ENCODE data around the gene MACROD1. TPM values are rescaled to one million over a fixed set of nuclear protein-coding genes. Genes with fewer than 3 reads are reported as not detected.
A peak's percentile ranks its signal among the peaks of the same experiment; 100 is the strongest.

Gene MACROD1
- total and polyA plus RNA-seq, 4 experiments from 2014 or later = 5.0 to 8.7 (median 7.3) TPM

DNA sequence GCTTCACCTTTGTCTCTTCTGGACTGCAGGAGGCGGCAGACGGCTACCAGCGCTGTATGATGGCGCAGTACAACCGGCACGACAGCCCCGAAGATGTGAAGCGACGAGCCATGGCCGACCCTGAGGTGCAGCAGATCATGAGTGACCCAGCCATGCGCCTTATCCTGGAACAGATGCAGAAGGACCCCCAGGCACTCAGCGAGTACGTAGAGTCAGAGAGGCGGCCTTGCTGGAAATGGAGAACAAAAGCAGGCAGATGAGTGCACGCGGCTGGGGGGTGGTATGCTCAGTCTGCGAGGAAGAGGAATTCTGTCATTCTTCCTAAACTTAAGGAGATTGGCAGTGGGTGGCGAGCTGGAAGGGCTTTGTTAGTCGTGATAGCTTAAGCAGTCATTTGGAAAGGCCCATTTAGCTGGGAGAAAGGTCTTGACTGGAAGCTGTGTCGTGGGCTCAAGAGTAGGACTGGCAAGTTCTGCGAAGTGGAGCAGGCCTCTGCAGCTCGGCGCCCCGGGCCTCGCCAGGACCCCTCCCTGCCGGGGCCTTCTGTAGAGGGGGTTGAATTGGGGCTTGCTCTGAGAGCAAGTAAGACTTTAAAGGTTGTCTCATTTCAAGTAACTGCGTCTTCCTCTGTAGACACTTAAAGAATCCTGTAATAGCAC is 37.6 kb upstream of the MACROD1 start:
- H3K36me3 Mint-ChIP-seq = peaks cover 27 to 62% of the 10 kb centered on the region in 2 donors
- no peaks in the 10 kb centered on the region for H3K27me3 Mint-ChIP-seq
- Histone ChIP-seq H3K27me3 (ENCODE audit: insufficient read depth, low read length) (no peaks in the 10 kb centered on the region), H3K4me3 (ENCODE audit: low read length in 2 of 2) (no peak overlapping the region), H3K9me3 (ENCODE audit: control insufficient read depth in 1 of 2, low read length in 2 of 2) (no peaks in the 10 kb centered on the region), H3K4me1 (ENCODE audit: insufficient read depth, low read length) (peaks cover 34% of the 10 kb centered on the region), H3K27ac (ENCODE audit: low read depth, low read length) (no peak overlapping the region), H3K36me3 (ENCODE audit: insufficient read depth, low read length) (peaks cover 40% of the 10 kb centered on the region)
- no peak overlapping the region for H3K4me3 Mint-ChIP-seq
- intact Hi-C loops (cut with micrococcal nuclease) = loop anchor here (1.0 kb wide), 6 partner anchors 18 to 128 kb away; partner anchors contain the start of genes NUDT22, PLCB3 and TRPT1
- CTCF ChIA-PET (ENCODE audit: partially characterized antibody) = interaction anchor here (1.0 to 9.7 kb wide), 16 partner anchors 9 to 157 kb away, joined by 3 to 367 read pairs (median 26); partner anchors contain the start of genes BAD, CATSPERZ, DNAJC4 and ESRRA
- POLR2A ChIA-PET (ENCODE audit: partially characterized antibody) = interaction anchor here (1.1 to 22.7 kb wide), 6 partner anchors 17 to 114 kb away, joined by 3 to 937 read pairs (median 152); partner anchors contain the start of genes CATSPERZ, DNAJC4, ESRRA and FKBP2
- peaks cover 0 to 2% (median 0%) of the 10 kb centered on the region in 8 donors for H3K9me3 Mint-ChIP-seq
- no peak for DNase-seq
- H3K4me1 Mint-ChIP-seq = peaks cover 13 to 55% (median 33%) of the 10 kb centered on the region in 4 donors
- peak overlapping the region in 2 of 7 donors; percentile 46 to 58 for H3K27ac Mint-ChIP-seq

DNA sequence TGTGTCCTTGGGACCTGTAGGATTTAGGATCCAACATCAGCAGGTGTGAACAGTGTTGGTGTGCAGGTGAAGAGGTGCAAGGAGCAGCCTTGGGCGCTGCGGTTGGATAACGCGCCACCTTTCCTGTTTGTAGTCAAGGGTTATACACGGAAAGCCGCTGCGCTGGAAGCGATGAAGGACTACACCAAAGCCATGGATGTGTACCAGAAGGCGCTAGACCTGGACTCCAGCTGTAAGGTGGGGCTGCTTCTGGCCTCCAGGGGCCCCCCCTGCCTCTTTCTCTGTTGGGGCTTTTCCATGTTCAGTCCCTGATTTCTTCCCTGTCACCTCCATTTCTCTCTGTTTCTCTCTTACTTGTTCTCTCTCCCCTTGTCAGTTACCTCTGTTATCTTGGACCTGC is 37.1 kb upstream of the MACROD1 start:
- H3K27ac Mint-ChIP-seq = peak overlapping the region in 3 of 7 donors; percentile 25 to 58 (median 34)
- CTCF ChIA-PET (ENCODE audit: partially characterized antibody) = interaction anchor here (3.4 to 9.7 kb wide), 8 partner anchors 8 to 129 kb away, joined by 25 to 367 read pairs (median 84); partner anchors contain the start of genes BAD, CATSPERZ, DNAJC4 and ESRRA
- H3K36me3 Mint-ChIP-seq = peaks cover 27 to 61% of the 10 kb centered on the region in 2 donors
- H3K9me3 Mint-ChIP-seq = peaks cover 0 to 2% (median 0%) of the 10 kb centered on the region in 8 donors
- no peak overlapping the region for H3K27ac ChIP-seq (ENCODE audit: low read depth, low read length)
- no peaks in the 10 kb centered on the region for H3K27me3 Mint-ChIP-seq
- H3K4me3 Mint-ChIP-seq = no peak overlapping the region
- POLR2A ChIA-PET (ENCODE audit: partially characterized antibody) = interaction anchor here (1.4 to 22.7 kb wide), 6 partner anchors 16 to 115 kb away, joined by 3 to 937 read pairs (median 152); partner anchors contain the start of genes CATSPERZ, DNAJC4, ESRRA and FKBP2
- H3K9me3 ChIP-seq (ENCODE audit: control insufficient read depth in 1 of 2, low read length in 2 of 2) = no peaks in the 10 kb centered on the region
- no peak for DNase-seq
- peaks cover 45% of the 10 kb centered on the region for H3K36me3 ChIP-seq (ENCODE audit: insufficient read depth, low read length)
- intact Hi-C loops (cut with micrococcal nuclease) = no loop called here
- peaks cover 13 to 50% (median 30%) of the 10 kb centered on the region in 4 donors for H3K4me1 Mint-ChIP-seq
- H3K4me1 ChIP-seq (ENCODE audit: insufficient read depth, low read length) = peaks cover 28% of the 10 kb centered on the region
- no peak overlapping the region for H3K4me3 ChIP-seq (ENCODE audit: low read length in 2 of 2)
- H3K27me3 ChIP-seq (ENCODE audit: insufficient read depth, low read length) = no peaks in the 10 kb centered on the region

DNA sequence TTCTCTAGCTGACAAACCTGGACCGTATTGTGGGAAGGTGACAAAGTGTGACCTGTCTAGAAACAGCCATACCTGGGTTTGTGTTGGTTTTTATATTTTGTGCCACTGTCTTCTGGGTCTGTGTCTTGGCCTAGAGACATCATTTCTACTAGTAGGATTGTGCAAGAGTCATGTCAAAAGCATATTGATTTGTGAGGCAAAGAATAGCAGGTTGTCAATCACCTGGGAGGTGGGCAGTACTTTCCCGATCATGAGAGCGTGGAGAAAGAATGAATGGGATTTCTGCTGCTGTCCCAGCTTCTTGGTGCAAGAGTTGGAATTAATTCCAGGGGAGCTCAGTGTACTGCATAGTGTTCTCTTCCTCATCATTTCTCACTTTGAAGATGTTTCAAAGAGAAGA is 35.6 kb upstream of the MACROD1 start:
- Mint-ChIP-seq H3K36me3 (peaks cover 38 to 62% of the 10 kb centered on the region in 2 donors), H3K4me3 (no peak overlapping the region), H3K27ac (peak overlapping the region in 1 of 7 donors; percentile 14), H3K27me3 (no peaks in the 10 kb centered on the region), H3K4me1 (peaks cover 10 to 35% (median 25%) of the 10 kb centered on the region in 4 donors), H3K9me3 (no peaks in the 10 kb centered on the region)
- CTCF ChIA-PET (ENCODE audit: partially characterized antibody) = interaction anchor here (1.4 to 1.6 kb wide), 2 partner anchors 49 to 100 kb away, joined by 6 to 12 read pairs; partner anchors contain the start of gene CATSPERZ
- H3K27me3 ChIP-seq (ENCODE audit: insufficient read depth, low read length) = no peaks in the 10 kb centered on the region
- peaks cover 60% of the 10 kb centered on the region for H3K36me3 ChIP-seq (ENCODE audit: insufficient read depth, low read length)
- peaks cover 26% of the 10 kb centered on the region for H3K4me1 ChIP-seq (ENCODE audit: insufficient read depth, low read length)
- H3K4me3 ChIP-seq (ENCODE audit: low read length in 2 of 2) = no peak overlapping the region
- no peaks in the 10 kb centered on the region for H3K9me3 ChIP-seq (ENCODE audit: control insufficient read depth in 1 of 2, low read length in 2 of 2)
- no peak overlapping the region for H3K27ac ChIP-seq (ENCODE audit: low read depth, low read length)
- DNase-seq = no peak
- intact Hi-C loops (cut with micrococcal nuclease) = no loop called here
- POLR2A ChIA-PET (ENCODE audit: partially characterized antibody) = interaction anchor here (1.0 to 22.7 kb wide), 5 partner anchors 14 to 103 kb away, joined by 3 to 937 read pairs (median 4); partner anchors contain the start of genes BAD, CATSPERZ, DNAJC4 and FKBP2

DNA sequence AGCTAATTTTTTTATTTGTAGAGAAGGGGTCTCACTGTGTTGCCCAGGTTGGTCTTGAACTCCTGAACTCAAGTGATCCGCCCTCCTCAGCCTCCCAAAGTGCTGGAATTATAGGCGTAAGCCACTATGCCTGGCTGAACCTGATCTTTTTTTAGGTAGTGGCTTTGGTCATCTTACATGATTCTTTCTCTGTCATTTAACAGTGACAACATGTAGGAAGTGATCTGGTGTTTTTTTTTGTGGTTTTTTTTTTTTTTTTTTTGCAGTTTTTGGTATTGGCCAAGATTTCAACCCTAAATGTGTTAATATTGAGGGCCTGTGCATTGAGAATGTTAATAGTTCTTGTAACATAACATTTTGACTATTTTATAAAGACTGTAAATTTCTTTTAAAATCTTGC is 32.6 kb upstream of the MACROD1 start:
- no peaks in the 10 kb centered on the region for H3K4me1 ChIP-seq (ENCODE audit: insufficient read depth, low read length)
- CTCF ChIA-PET (ENCODE audit: partially characterized antibody) = interaction anchor here (1.5 kb wide), 1 partner anchor 102 kb away, joined by 3 read pairs; no protein-coding TSS in a partner anchor
- H3K4me3 Mint-ChIP-seq = no peak overlapping the region
- H3K36me3 Mint-ChIP-seq = peaks cover 49 to 75% of the 10 kb centered on the region in 2 donors
- no peaks in the 10 kb centered on the region for H3K27me3 Mint-ChIP-seq
- no peaks in the 10 kb centered on the region for H3K27me3 ChIP-seq (ENCODE audit: insufficient read depth, low read length)
- peaks cover 4 to 9% (median 7%) of the 10 kb centered on the region in 4 donors for H3K4me1 Mint-ChIP-seq
- intact Hi-C loops (cut with micrococcal nuclease) = no loop called here
- H3K9me3 ChIP-seq (ENCODE audit: control insufficient read depth in 1 of 2, low read length in 2 of 2) = no peaks in the 10 kb centered on the region
- DNase-seq = no peak
- H3K4me3 ChIP-seq (ENCODE audit: low read length in 2 of 2) = no peak overlapping the region
- peak overlapping the region in 1 of 7 donors; percentile 6 for H3K27ac Mint-ChIP-seq
- H3K36me3 ChIP-seq (ENCODE audit: insufficient read depth, low read length) = peaks cover 80% of the 10 kb centered on the region
- POLR2A ChIA-PET (ENCODE audit: partially characterized antibody) = interaction anchor here (4.1 to 22.7 kb wide), 2 partner anchors 12 to 35 kb away, joined by 19 to 937 read pairs; partner anchors contain the start of genes DNAJC4, FKBP2, NUDT22 and PLCB3
- no peaks in the 10 kb centered on the region for H3K9me3 Mint-ChIP-seq
- H3K27ac ChIP-seq (ENCODE audit: low read depth, low read length) = no peak overlapping the region

DNA sequence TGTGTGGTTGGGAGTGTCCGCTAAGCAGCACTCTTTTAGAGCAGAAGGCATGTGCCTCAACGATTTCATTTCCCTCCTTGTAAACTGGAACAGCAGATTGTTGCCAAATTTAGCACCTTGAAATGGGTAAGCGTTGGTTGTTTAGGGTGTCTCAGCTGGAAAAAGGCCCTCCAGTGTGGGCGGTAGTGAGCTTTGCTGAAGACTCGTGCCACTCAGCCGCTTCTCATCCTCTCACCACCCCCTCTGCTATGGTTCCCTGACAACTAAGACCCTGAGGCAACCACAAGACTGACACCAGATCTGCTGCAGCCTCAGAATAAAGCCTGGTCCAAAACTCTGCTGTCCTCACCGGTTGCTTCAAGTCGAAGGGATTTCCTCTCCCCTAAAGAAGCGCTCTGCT is 30.7 kb upstream of the MACROD1 start:
- ChIA-PET POLR2A (ENCODE audit: partially characterized antibody) (interaction anchor here (1.9 to 4.1 kb wide), 2 partner anchors 10 kb away, joined by 7 to 19 read pairs; partner anchors contain the start of genes FERMT3 and STIP1), CTCF (ENCODE audit: partially characterized antibody) (interaction anchor here (1.0 to 4.7 kb wide), 4 partner anchors 8 to 108 kb away, joined by 4 to 27 read pairs (median 4); partner anchors contain the start of gene FERMT3)
- no peaks in the 10 kb centered on the region for H3K27me3 ChIP-seq (ENCODE audit: insufficient read depth, low read length)
- no peak overlapping the region for H3K4me3 Mint-ChIP-seq
- peaks cover 42 to 70% of the 10 kb centered on the region in 2 donors for H3K36me3 Mint-ChIP-seq
- peaks cover 6 to 18% (median 10%) of the 10 kb centered on the region in 4 donors for H3K4me1 Mint-ChIP-seq
- peak overlapping the region in 2 of 7 donors; percentile 68 to 70 for H3K27ac Mint-ChIP-seq
- DNase-seq = no peak
- intact Hi-C loops (cut with micrococcal nuclease) = no loop called here
- no peaks in the 10 kb centered on the region for H3K27me3 Mint-ChIP-seq
- no peak overlapping the region for H3K4me3 ChIP-seq (ENCODE audit: low read length in 2 of 2)
- no peaks in the 10 kb centered on the region for H3K9me3 ChIP-seq (ENCODE audit: control insufficient read depth in 1 of 2, low read length in 2 of 2)
- no peaks in the 10 kb centered on the region for H3K9me3 Mint-ChIP-seq
- no peak overlapping the region for H3K27ac ChIP-seq (ENCODE audit: low read depth, low read length)
- peaks cover 5% of the 10 kb centered on the region for H3K4me1 ChIP-seq (ENCODE audit: insufficient read depth, low read length)
- peaks cover 78% of the 10 kb centered on the region for H3K36me3 ChIP-seq (ENCODE audit: insufficient read depth, low read length)

DNA sequence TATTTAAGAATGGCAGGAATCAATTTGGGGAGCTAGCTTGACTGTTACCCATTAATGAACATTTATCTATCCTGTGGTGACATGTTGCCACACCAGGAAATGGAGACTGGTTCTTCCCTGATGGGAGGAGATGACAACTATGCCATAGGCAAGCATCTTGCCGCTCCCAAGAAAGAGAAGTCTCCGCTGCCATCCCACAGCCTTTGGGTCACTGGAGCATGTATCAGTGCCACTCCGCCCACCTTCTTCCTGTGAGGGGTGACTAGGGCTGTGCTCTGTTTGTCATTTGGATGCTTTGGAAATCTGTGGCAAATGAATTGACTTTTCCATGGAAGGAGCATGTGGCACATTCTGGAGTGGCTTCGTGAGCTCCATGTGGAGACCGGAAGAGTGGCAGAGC is 26.5 kb upstream of the MACROD1 start:
- no peaks in the 10 kb centered on the region for H3K9me3 ChIP-seq (ENCODE audit: control insufficient read depth in 1 of 2, low read length in 2 of 2)
- Mint-ChIP-seq H3K27me3 (no peaks in the 10 kb centered on the region), H3K36me3 (peaks cover 29 to 52% of the 10 kb centered on the region in 2 donors), H3K9me3 (no peaks in the 10 kb centered on the region), H3K4me1 (peaks cover 8 to 45% (median 18%) of the 10 kb centered on the region in 4 donors), H3K4me3 (no peak overlapping the region), H3K27ac (no peak overlapping the region)
- ChIA-PET POLR2A (ENCODE audit: partially characterized antibody) (interaction anchor here (0.7 to 1.5 kb wide), 2 partner anchors 12 to 108 kb away, joined by 3 read pairs; partner anchors contain the start of gene CATSPERZ), CTCF (ENCODE audit: partially characterized antibody) (interaction anchor here (0.8 to 8.3 kb wide), 7 partner anchors 13 to 150 kb away, joined by 3 to 106 read pairs (median 9); partner anchors contain the start of genes CATSPERZ and FERMT3)
- intact Hi-C loops (cut with micrococcal nuclease) = no loop called here
- H3K27ac ChIP-seq (ENCODE audit: low read depth, low read length) = no peak overlapping the region
- H3K27me3 ChIP-seq (ENCODE audit: insufficient read depth, low read length) = no peaks in the 10 kb centered on the region
- H3K36me3 ChIP-seq (ENCODE audit: insufficient read depth, low read length) = peaks cover 49% of the 10 kb centered on the region
- H3K4me1 ChIP-seq (ENCODE audit: insufficient read depth, low read length) = peaks cover 16% of the 10 kb centered on the region
- H3K4me3 ChIP-seq (ENCODE audit: low read length in 2 of 2) = no peak overlapping the region
- DNase-seq = no peak
